Fibroblast of lung (primary cell): ENCODE data around the gene OR13C2. TPM values are rescaled to one million over a fixed set of nuclear protein-coding genes. Genes with fewer than 3 reads are reported as not detected.

Source experiments
- DNase-seq, 2 donors: peaks; one replicate each; pipeline versions ENCODE4 v3.0.0 to v3.0.0-alpha.2; 2010; ENCODE audit warnings: low read depth in 2 of 2
- H2AFZ ChIP-seq: 2 replicates; pipeline ENCODE4 v1.5.1; 2012; ENCODE audit warnings: low read length, control low read depth, inconsistent platforms
- H3K27ac ChIP-seq: 2 replicates; pipeline ENCODE4 v1.5.1; 2011; ENCODE audit warnings: low read length, control low read depth; ENCODE audit not compliant: insufficient read depth
- H3K27me3 ChIP-seq: 2 replicates; pipeline ENCODE4 v1.5.1; 2011; ENCODE audit warnings: mild to moderate bottlenecking, low read length; ENCODE audit not compliant: control insufficient read depth, insufficient read depth
- H3K36me3 ChIP-seq: 2 replicates; pipeline ENCODE4 v1.5.1; 2011; ENCODE audit warnings: low read length; ENCODE audit not compliant: control insufficient read depth, insufficient read depth
- H3K4me1 ChIP-seq: 2 replicates; pipeline ENCODE4 v1.5.1; 2011; ENCODE audit warnings: low read length; ENCODE audit not compliant: control insufficient read depth, insufficient read depth; ENCODE audit errors: extremely low read depth
- H3K4me2 ChIP-seq: 2 replicates; pipeline ENCODE4 v1.5.1; 2011; ENCODE audit warnings: low read length, control low read depth; ENCODE audit not compliant: insufficient read depth; ENCODE audit errors: extremely low read depth
- H3K4me3 ChIP-seq, 4 experiments: fragments of 200-600 bp in 1 of 4; sonication (generic) in 1 of 4; replicated peaks in 1 of 4; 2 replicates each; pipeline ENCODE4 v1.5.1; 2011 to 2016; ENCODE audit warnings: low read length in 4 of 4, low read depth in 3 of 4, mild to moderate bottlenecking in 3 of 4, control low read depth in 2 of 4, inconsistent platforms in 1 of 4, mixed read lengths in 1 of 4; ENCODE audit not compliant: insufficient read depth in 1 of 4; ENCODE audit errors: control extremely low read depth in 1 of 4
- H3K79me2 ChIP-seq: 2 replicates; pipeline ENCODE4 v1.5.1; 2012; ENCODE audit warnings: mild to moderate bottlenecking, low read length, inconsistent platforms; ENCODE audit not compliant: control insufficient read depth, insufficient read depth
- H3K9ac ChIP-seq: 2 replicates; pipeline ENCODE4 v1.5.1; 2011; ENCODE audit warnings: mild to moderate bottlenecking, low read length, control low read depth; ENCODE audit not compliant: insufficient read depth
- H3K9me3 ChIP-seq: 2 replicates; pipeline ENCODE4 v1.5.1; 2012; ENCODE audit warnings: low read depth, low read length; ENCODE audit not compliant: control insufficient read depth, insufficient read depth
- H4K20me1 ChIP-seq: 2 replicates; pipeline ENCODE4 v1.5.1; 2011; ENCODE audit warnings: low read length; ENCODE audit not compliant: control insufficient read depth, insufficient read depth; ENCODE audit errors: extremely low read depth
- CTCF ChIP-seq, 2 donors: IDR thresholded peaks in 1 of 2; conservative IDR thresholded peaks in 1 of 2; 1 replicate in 1 of 2; 2 replicates in 1 of 2; pipeline ENCODE4 v1.5.1; 2011 to 2012; ENCODE audit warnings: low read length in 2 of 2, control low read depth in 1 of 2, inconsistent platforms in 1 of 2, low read depth in 1 of 2, mild to moderate bottlenecking in 1 of 2
- EZH2 ChIP-seq: IDR thresholded peaks from 2 replicates; pipeline ENCODE4 v1.5.1; 2012; ENCODE audit warnings: low read length, control low read depth, mild to moderate bottlenecking; ENCODE audit errors: missing control alignments
- polyA plus RNA-seq, 2 donors: library from polyadenylated mRNA; depleted of rRNA in 1 of 2; stranded (reverse) in 1 of 2; unstranded in 1 of 2; fragments of >200 nt; gene quantifications; 2 replicates each; pipeline ENCODE4 v1.2.1, GENCODE V29; 2011 to 2012; ENCODE audit warnings: missing spikeins in 1 of 2
- total RNA-seq: library from RNA; depleted of rRNA; stranded (reverse); fragments of >200 nt; gene quantifications from 2 replicates; pipeline ENCODE4 v1.2.1, GENCODE V29; 2014

The OR13C2 gene
- total and polyA plus RNA-seq, 2 donors (not counting 1 experiment from before 2014, with no cell fraction given): not detected

DNA sequence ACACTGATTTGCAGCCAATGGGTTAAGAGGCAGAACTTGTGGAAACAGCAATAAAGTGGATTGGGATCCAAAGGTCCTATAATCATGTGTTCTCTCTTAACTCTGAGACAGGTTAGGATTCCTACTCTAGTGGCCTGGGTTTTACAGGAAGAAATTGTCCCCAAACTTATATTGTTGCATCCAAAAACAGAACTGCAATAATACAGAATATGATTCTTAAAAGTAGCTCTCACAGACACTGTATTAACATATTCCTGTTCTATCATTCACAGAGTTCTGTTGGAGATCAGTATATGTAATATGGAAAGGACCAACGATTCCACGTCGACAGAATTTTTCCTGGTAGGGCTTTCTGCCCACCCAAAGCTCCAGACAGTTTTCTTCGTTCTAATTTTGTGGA, 36.6 kb downstream of the OR13C2 start, which contains the start of gene OR13C8:
TSS of gene OR13C8 (plus strand) at position 301 of the 400 bp plus-strand sequence. CDS start at position 301, 0 bp downstream.
- Histone ChIP-seq H3K4me2 (no peak within 1 kb of the TSS), H3K9ac (no peak within 1 kb of the TSS), H3K79me2 (no peaks in the 10 kb centered on the region), H2AFZ (no peak within 1 kb of the TSS), H3K27me3 (no peaks in the 10 kb centered on the region), H3K4me1 (no peaks in the 10 kb centered on the region), H3K9me3 (no peaks in the 10 kb centered on the region), H3K36me3 (no peaks in the 10 kb centered on the region), H3K27ac (no peak within 1 kb of the TSS), H3K4me3 (no peak within 1 kb of the TSS), H4K20me1 (no peaks in the 10 kb centered on the region)
- no peak for DNase-seq
- TF ChIP-seq CTCF (conservative IDR thresholded peaks at IDR 0.05 in 1 of 2, IDR thresholded peaks at IDR 0.05 in 1 of 2; ENCODE audit: low read depth in 1 of 2, low read length in 2 of 2) (no peak), EZH2 (no peak)

GRCh38 chr9:104564358-104564757, 41.1 kb downstream of the OR13C2 start:
- H3K79me2 ChIP-seq: no peaks in the 10 kb centered on the region
- no peak overlapping the region for H2AFZ ChIP-seq
- H3K4me1 ChIP-seq: no peaks in the 10 kb centered on the region
- no peaks in the 10 kb centered on the region for H4K20me1 ChIP-seq
- DNase-seq: no peak
- H3K9ac ChIP-seq: no peak overlapping the region
- no peak overlapping the region for H3K4me3 ChIP-seq
- H3K36me3 ChIP-seq: no peaks in the 10 kb centered on the region
- H3K4me2 ChIP-seq: no peak overlapping the region
- TF ChIP-seq EZH2 (no peak), CTCF (conservative IDR thresholded peaks at IDR 0.05 in 1 of 2, IDR thresholded peaks at IDR 0.05 in 1 of 2; ENCODE audit: low read depth in 1 of 2, low read length in 2 of 2) (no peak)
- no peaks in the 10 kb centered on the region for H3K27me3 ChIP-seq
- H3K9me3 ChIP-seq: no peaks in the 10 kb centered on the region
- H3K27ac ChIP-seq: no peak overlapping the region

DNA sequence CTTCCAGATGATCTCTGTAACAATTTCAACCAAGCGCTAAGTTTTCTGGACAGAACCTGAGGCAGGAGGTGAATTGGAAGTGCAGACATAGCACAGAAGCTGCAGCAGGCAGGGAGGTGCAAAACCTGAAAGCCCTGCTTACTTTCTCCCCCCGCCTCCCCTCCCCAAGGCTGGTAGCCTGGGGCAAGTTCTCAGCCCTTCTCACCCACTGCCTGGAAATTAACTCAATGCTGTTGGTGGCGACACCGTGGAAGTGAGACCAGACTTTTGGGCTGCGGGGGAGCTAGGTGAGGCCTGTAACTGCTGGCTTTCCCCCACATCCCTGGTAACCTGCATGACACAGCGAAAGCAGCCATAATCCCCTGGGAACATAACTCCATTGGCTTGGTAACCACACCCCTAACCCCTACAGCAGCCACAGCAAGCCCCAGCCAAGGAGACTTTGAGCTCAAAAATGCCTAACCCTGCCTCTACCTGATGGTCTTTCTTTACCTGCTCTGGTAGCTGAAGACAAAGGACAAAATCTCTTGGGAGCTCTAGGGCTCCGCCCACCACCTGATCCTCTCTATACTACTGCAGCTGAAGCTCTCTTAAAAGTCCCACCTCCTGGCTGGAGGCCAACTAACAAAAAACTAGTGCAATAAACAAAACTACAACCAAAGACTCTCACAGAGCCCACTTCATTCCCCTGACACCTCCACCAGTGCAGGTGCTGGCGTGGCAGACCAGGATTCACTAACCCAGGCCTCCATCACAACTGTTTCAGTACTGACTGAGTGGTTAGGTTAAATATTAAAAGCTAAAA, 48.4 kb downstream of the OR13C2 start:
- Histone ChIP-seq H3K9me3 (no peaks in the 10 kb centered on the region), H2AFZ (no peak overlapping the region), H3K36me3 (no peaks in the 10 kb centered on the region), H3K4me1 (no peaks in the 10 kb centered on the region), H3K79me2 (no peaks in the 10 kb centered on the region), H3K9ac (no peak overlapping the region), H4K20me1 (no peaks in the 10 kb centered on the region), H3K27ac (no peak overlapping the region), H3K27me3 (no peaks in the 10 kb centered on the region), H3K4me2 (no peak overlapping the region), H3K4me3 (no peak overlapping the region)
- TF ChIP-seq CTCF (conservative IDR thresholded peaks at IDR 0.05 in 1 of 2, IDR thresholded peaks at IDR 0.05 in 1 of 2; ENCODE audit: low read depth in 1 of 2, low read length in 2 of 2) (no peak), EZH2 (no peak)
- DNase-seq: no peak
